NB4 (cell line): ENCODE measurements around the gene SELENOS.
A peak's percentile ranks its signal among the peaks of the same experiment; 100 is the strongest.

ENCODE experiments used
- DNase-seq: peaks from one replicate; pipeline ENCODE4 v3.0.0; 2010; ENCODE audit warnings: low read depth
- H3K4me3 ChIP-seq: one replicate; pipeline ENCODE4 v1.5.1; 2011; ENCODE audit warnings: mild to moderate bottlenecking, low read depth, low read length, moderate library complexity
- CTCF ChIP-seq: IDR thresholded peaks from one replicate; pipeline ENCODE4 v1.5.1; 2012; ENCODE audit warnings: low read depth, low read length
- MYC ChIP-seq: IDR thresholded peaks from 2 replicates; pipeline ENCODE4 v1.6.1; 2011; ENCODE audit warnings: low read depth, low read length
- POLR2A ChIP-seq: IDR thresholded peaks from 2 replicates; pipeline ENCODE4 v1.6.1; 2011; ENCODE audit warnings: mild to moderate bottlenecking; ENCODE audit not compliant: insufficient read length; ENCODE audit errors: extremely low read depth
- TF ChIP-seq, protein P1 (sequence below): IDR thresholded peaks from 2 replicates; pipeline ENCODE4 v1.6.1; 2011; ENCODE audit warnings: low read depth, low read length

Gene SELENOS

GRCh38 chr15:101264911-101265641 is 12.2 kb downstream of the SELENOS start:
- H3K4me3 ChIP-seq, result no peak overlapping the region
- DNase-seq, result no peak
- TF ChIP-seq CTCF, result no peak
- no peak for TF ChIP-seq MYC
- no peak for TF ChIP-seq POLR2A
- TF ChIP-seq, protein P1, sequence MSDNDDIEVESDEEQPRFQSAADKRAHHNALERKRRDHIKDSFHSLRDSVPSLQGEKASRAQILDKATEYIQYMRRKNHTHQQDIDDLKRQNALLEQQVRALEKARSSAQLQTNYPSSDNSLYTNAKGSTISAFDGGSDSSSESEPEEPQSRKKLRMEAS, result 0 out of 2 replicates have a peak, but pooled peaks have one; percentile 8

DNA sequence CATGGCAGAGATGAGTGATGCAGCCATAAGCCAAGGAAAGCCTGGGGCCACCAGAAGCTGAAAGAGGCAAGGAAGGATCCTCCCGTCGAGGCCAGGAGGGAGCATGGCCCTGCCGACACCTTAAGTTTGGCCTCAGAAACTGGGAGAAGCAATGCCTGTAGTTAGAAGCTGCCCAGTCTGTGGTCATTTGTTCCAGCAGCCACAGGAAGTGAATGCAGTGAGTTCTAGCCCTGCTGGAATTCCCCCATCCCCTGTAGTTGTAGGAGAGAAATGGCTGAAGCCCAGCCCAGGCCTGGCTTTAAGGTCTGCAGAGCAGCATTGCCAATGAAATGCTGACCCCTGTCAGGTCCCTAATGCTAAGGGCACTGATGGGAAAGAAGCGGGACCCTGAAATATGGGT is 13.3 kb downstream of the SELENOS start:
- TF ChIP-seq, protein P1, result no peak
- TF ChIP-seq POLR2A (no peak), CTCF (no peak), MYC (no peak)
- DNase-seq, result no peak
- no peak overlapping the region for H3K4me3 ChIP-seq

GRCh38 chr15:101262551-101262950 is 14.7 kb downstream of the SELENOS start:
- DNase-seq, result no peak
- H3K4me3 ChIP-seq, result no peak overlapping the region
- TF ChIP-seq CTCF (no peak), POLR2A (no peak)
- TF ChIP-seq, protein P1, result no peak

GRCh38 chr15:101258238-101259144 is 18.8 kb downstream of the SELENOS start:
- no peak for TF ChIP-seq POLR2A
- peak; percentile 34; the same call in 1 of the 2 replicates for TF ChIP-seq MYC
- peak; percentile 93 for TF ChIP-seq CTCF
- TF ChIP-seq, protein P1, result no peak
- H3K4me3 ChIP-seq, result no peak overlapping the region
- peak; percentile 83 for DNase-seq

DNA sequence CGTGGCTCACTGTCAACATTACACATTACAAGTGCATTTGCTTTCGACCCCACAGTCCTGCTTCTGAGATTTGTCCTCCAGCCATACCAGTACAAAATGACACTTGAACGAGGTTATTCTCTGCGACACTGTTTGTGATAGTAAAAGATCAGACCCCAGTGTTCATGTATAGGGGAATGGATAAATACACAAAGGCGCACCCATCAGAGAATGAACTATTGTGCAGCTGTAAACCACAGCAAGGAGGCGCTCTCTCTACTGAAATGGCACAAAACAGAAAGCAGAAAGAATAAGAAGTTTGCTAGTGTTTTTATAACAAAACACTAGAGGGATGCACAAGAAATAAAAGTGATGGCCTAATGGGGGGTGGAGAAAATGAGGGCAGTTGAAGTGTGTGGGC is 20.5 kb downstream of the SELENOS start:
- H3K4me3 ChIP-seq, result no peak overlapping the region
- TF ChIP-seq, protein P1, result no peak
- TF ChIP-seq POLR2A (no peak), CTCF (peak; percentile 62), MYC (no peak)
- peak; percentile 56 for DNase-seq
